SU-DHL-6 (cell line): Measurements from ENCODE around the gene PDGFA.

Source experiments
- H2AFZ ChIP-seq: fragments of 200-600 bp; sonication (generic); 2 replicates; pipeline ENCODE4 v1.6.1; 2014; ENCODE audit warnings: low read depth, mild to moderate bottlenecking, moderate library complexity, mixed read lengths, antibody characterized with exemption, low read length; ENCODE audit not compliant: severe bottlenecking
- H3F3A ChIP-seq: fragments of 200-600 bp; shearing (Covaris generic); 2 replicates; pipeline ENCODE4 v1.6.0; 2016; ENCODE audit warnings: antibody characterized with exemption, mild to moderate bottlenecking; ENCODE audit not compliant: insufficient read depth
- H3K27ac ChIP-seq: fragments of 200-600 bp; sonication (generic); 2 replicates; pipeline ENCODE4 v1.5.1; 2016; ENCODE audit warnings: low read depth, mild to moderate bottlenecking, low read length, moderate library complexity, mixed read lengths
- H3K27me3 ChIP-seq: fragments of 200-600 bp; sonication (generic), shearing (Covaris generic); 2 replicates; pipeline ENCODE4 v1.6.0; 2014; ENCODE audit warnings: mild to moderate bottlenecking, low read length
- H3K36me3 ChIP-seq: fragments of 200-600 bp; sonication (generic); 2 replicates; pipeline ENCODE4 v1.6.1; 2014; ENCODE audit warnings: mild to moderate bottlenecking, low read length, mixed read lengths
- H3K4me2 ChIP-seq: fragments of 300-600, 200-600 bp; shearing (Covaris generic), sonication (generic); 2 replicates; pipeline ENCODE4 v1.6.0; 2014; ENCODE audit warnings: low read length, low read depth, mild to moderate bottlenecking; ENCODE audit not compliant: poor library complexity, severe bottlenecking
- H3K4me3 ChIP-seq: fragments of 200-600 bp; sonication (generic); 2 replicates; pipeline ENCODE4 v1.5.1; 2014; ENCODE audit warnings: antibody characterized with exemption, low read length, mild to moderate bottlenecking, mixed read lengths; ENCODE audit not compliant: insufficient read depth, poor library complexity, severe bottlenecking
- H3K79me2 ChIP-seq: fragments of 200-600 bp; sonication (generic); 2 replicates; pipeline ENCODE4 v1.6.1; 2014; ENCODE audit warnings: mild to moderate bottlenecking, low read length, moderate library complexity; ENCODE audit not compliant: insufficient read depth
- H3K9ac ChIP-seq: fragments of 200-600 bp; sonication (generic); 2 replicates; pipeline ENCODE4 v1.7.0; 2014; ENCODE audit warnings: mild to moderate bottlenecking, low read length
- H3K9me2 ChIP-seq: fragments of 200-600 bp; sonication (generic); replicated peaks from 2 replicates; pipeline ENCODE4 v1.6.1; 2014; ENCODE audit warnings: low read length; ENCODE audit not compliant: insufficient read depth
- H3K9me3 ChIP-seq: fragments of 200-600 bp; sonication (generic); 2 replicates; pipeline ENCODE4 v1.6.1; 2014; ENCODE audit warnings: low read length, mixed read lengths; ENCODE audit not compliant: insufficient read depth
- H4K20me1 ChIP-seq: fragments of 200-600 bp; sonication (generic); 2 replicates; pipeline ENCODE4 v1.6.1; 2014; ENCODE audit warnings: low read depth, mild to moderate bottlenecking, antibody characterized with exemption, low read length, moderate library complexity, mixed read lengths
- EZH2phosphoT487 ChIP-seq: fragments of 200-600 bp; sonication (generic), shearing (Covaris generic); conservative IDR thresholded peaks from 2 replicates; pipeline ENCODE4 v1.6.1; 2018; ENCODE audit warnings: mild to moderate bottlenecking, antibody characterized with exemption, low read length, moderate library complexity, mixed read lengths
- TF ChIP-seq, protein P1 (sequence below): fragments of 200-600 bp; sonication (generic); IDR thresholded peaks from one replicate; pipeline ENCODE4 v1.5.1; 2017; ENCODE audit warnings: antibody characterized with exemption, mild to moderate bottlenecking, low read length, moderate library complexity; ENCODE audit not compliant: insufficient read depth, poor library complexity, severe bottlenecking

PDGFA gene

DNA sequence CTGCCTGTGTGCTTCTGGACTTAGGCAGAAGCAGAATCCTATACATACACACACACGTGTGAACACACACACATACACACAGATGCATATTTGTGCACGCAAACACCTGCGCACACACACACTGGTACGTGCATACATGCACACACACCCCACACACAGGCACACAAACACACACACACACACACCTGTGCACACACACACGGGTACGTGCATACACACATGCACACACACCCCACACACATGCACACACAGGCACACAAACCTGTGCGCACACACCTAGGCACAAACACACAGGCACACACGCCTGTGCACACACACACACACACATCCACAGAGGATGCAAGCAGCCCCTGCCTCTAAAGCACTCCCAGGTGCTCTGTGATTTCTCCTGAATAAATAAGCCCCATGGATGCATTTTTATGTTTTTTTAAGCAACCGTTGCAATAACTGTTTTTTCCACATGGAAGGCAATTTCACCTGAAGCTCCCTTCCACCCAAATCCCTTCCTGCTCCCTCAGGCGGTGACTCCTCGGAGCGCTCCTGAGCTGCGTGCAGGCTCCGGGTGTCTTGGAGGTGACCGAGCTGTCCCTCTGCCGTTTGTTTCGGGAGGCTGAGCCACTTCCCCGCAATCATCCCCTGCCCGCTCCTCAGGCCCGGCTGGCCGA is 41.5 kb upstream of the PDGFA start:
- Histone ChIP-seq H3K9me3 (no peaks in the 10 kb centered on the region), H4K20me1 (no peaks in the 10 kb centered on the region), H3K4me2 (no peak overlapping the region), H3K27me3 (no peaks in the 10 kb centered on the region), H3F3A (no peaks in the 10 kb centered on the region), H2AFZ (no peak overlapping the region), H3K27ac (no peak overlapping the region), H3K4me3 (no peak overlapping the region), H3K9me2 (no peaks in the 10 kb centered on the region), H3K36me3 (no peaks in the 10 kb centered on the region), H3K9ac (no peak overlapping the region), H3K79me2 (no peaks in the 10 kb centered on the region)
- TF ChIP-seq, protein P1, sequence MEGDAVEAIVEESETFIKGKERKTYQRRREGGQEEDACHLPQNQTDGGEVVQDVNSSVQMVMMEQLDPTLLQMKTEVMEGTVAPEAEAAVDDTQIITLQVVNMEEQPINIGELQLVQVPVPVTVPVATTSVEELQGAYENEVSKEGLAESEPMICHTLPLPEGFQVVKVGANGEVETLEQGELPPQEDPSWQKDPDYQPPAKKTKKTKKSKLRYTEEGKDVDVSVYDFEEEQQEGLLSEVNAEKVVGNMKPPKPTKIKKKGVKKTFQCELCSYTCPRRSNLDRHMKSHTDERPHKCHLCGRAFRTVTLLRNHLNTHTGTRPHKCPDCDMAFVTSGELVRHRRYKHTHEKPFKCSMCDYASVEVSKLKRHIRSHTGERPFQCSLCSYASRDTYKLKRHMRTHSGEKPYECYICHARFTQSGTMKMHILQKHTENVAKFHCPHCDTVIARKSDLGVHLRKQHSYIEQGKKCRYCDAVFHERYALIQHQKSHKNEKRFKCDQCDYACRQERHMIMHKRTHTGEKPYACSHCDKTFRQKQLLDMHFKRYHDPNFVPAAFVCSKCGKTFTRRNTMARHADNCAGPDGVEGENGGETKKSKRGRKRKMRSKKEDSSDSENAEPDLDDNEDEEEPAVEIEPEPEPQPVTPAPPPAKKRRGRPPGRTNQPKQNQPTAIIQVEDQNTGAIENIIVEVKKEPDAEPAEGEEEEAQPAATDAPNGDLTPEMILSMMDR: no peak
- TF ChIP-seq EZH2phosphoT487: no peak

DNA sequence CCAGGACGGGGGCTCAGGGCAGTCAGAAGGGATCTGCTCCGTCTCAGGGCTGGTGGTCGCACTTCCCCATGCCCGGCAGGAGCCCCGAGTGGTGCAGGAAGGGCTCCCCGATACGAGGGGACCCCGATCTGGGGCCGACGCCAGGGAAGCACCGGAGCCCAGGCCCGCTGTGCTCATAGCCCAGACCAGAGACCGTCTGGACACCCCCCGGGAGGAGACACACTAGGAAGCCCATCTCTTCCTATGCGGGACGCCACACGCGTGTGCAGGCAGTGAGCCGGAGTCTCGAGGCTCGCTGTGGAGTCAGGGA is 39.7 kb upstream of the PDGFA start:
- H2AFZ ChIP-seq: no peak overlapping the region
- no peaks in the 10 kb centered on the region for H3K79me2 ChIP-seq

DNA sequence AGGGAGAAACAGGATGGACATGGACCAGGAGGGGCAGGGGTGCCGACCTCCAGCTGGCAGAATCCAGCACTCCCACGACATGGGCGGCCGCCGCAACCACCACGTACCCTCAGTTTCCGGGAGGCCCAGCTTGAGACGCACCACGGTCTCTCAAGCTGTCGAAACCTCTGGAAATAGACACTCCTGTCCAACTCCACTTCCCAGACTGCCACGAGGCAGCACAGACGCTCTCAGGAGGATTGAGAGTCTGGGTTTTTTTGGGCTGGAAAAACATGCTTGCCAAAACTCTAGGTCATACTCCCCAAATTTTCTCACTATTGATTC is 37.9 kb upstream of the PDGFA start:
- H3K79me2 ChIP-seq: no peaks in the 10 kb centered on the region
- H3F3A ChIP-seq: no peaks in the 10 kb centered on the region
- H3K36me3 ChIP-seq: no peaks in the 10 kb centered on the region
- H3K27me3 ChIP-seq: no peaks in the 10 kb centered on the region
- H3K9ac ChIP-seq: no peak overlapping the region
- no peaks in the 10 kb centered on the region for H3K9me2 ChIP-seq
- no peak overlapping the region for H3K27ac ChIP-seq
- no peaks in the 10 kb centered on the region for H4K20me1 ChIP-seq
- H3K4me3 ChIP-seq: no peak overlapping the region
- H3K9me3 ChIP-seq: no peaks in the 10 kb centered on the region
- H2AFZ ChIP-seq: no peak overlapping the region
- H3K4me2 ChIP-seq: no peak overlapping the region
- TF ChIP-seq EZH2phosphoT487: no peak
- TF ChIP-seq, protein P1: no peak

More for the DNA sequence above, 39.7 kb upstream of the PDGFA start:
- Histone ChIP-seq H3K9ac (no peak overlapping the region), H3K9me2 (no peaks in the 10 kb centered on the region), H3K4me2 (no peak overlapping the region), H3K36me3 (no peaks in the 10 kb centered on the region), H3F3A (no peaks in the 10 kb centered on the region), H4K20me1 (no peaks in the 10 kb centered on the region), H3K9me3 (no peaks in the 10 kb centered on the region), H3K27ac (no peak overlapping the region), H3K27me3 (no peaks in the 10 kb centered on the region), H3K4me3 (no peak overlapping the region)
- TF ChIP-seq EZH2phosphoT487: no peak
- TF ChIP-seq, protein P1: no peak
